CD14-positive monocyte (primary cell): Measurements from ENCODE around the gene ECPAS. TPM values are rescaled to one million over a fixed set of nuclear protein-coding genes. Genes with fewer than 3 reads are reported as not detected.

ENCODE experiments used
- DNase-seq, 3 donors: peaks; one replicate each; pipeline ENCODE4 v3.0.0-alpha.2; 2011 to 2022
- H2AFZ ChIP-seq: 2 replicates; pipeline ENCODE4 v1.6.0; 2012; ENCODE audit warnings: mild to moderate bottlenecking, low read depth, low read length, inconsistent platforms; ENCODE audit not compliant: insufficient read depth, poor library complexity, severe bottlenecking
- H3K27ac ChIP-seq, 2 donors: 1 replicate in 1 of 2; 2 replicates in 1 of 2; pipeline ENCODE4 v1.5.1; 2012 to 2013; ENCODE audit warnings: low read length in 2 of 2, control low read depth in 1 of 2, inconsistent platforms in 1 of 2, low read depth in 1 of 2, mild to moderate bottlenecking in 1 of 2
- H3K27me3 ChIP-seq, 2 donors: one replicate each; pipeline versions ENCODE4 v1.6.0 to v1.6.1; 2011 to 2013; ENCODE audit warnings: low read length in 2 of 2; ENCODE audit not compliant: control insufficient read depth in 2 of 2, insufficient read depth in 2 of 2
- H3K36me3 ChIP-seq, 2 donors: replicated peaks in 1 of 2; 1 replicate in 1 of 2; 2 replicates in 1 of 2; pipeline versions ENCODE4 v1.5.1 to v1.6.1; 2012 to 2013; ENCODE audit warnings: low read length in 2 of 2, control low read depth in 1 of 2, inconsistent platforms in 1 of 2, mild to moderate bottlenecking in 1 of 2; ENCODE audit not compliant: insufficient read depth in 2 of 2, control insufficient read depth in 1 of 2
- H3K4me1 ChIP-seq, 2 donors: 1 replicate in 1 of 2; 2 replicates in 1 of 2; pipeline versions ENCODE4 v1.5.1 to v1.6.1; 2012 to 2013; ENCODE audit warnings: low read length in 2 of 2, control low read depth in 1 of 2, inconsistent platforms in 1 of 2, mild to moderate bottlenecking in 1 of 2, moderate library complexity in 1 of 2; ENCODE audit not compliant: insufficient read depth in 2 of 2, control insufficient read depth in 1 of 2
- H3K4me2 ChIP-seq: replicated peaks from 2 replicates; pipeline ENCODE3; 2012; ENCODE audit warnings: low read length, moderate library complexity, mild to moderate bottlenecking; ENCODE audit not compliant: poor library complexity, severe bottlenecking; ENCODE audit errors: extremely low read depth
- H3K4me3 ChIP-seq, 3 experiments: fragments of 200-600 bp in 1 of 3; sonication (generic) in 1 of 3; replicated peaks in 1 of 3; 1 replicate in 2 of 3; 2 replicates in 1 of 3; pipeline ENCODE4 v1.5.1; 2011 to 2013; ENCODE audit warnings: low read length in 3 of 3, mild to moderate bottlenecking in 3 of 3, control low read depth in 2 of 3, low read depth in 2 of 3, inconsistent platforms in 1 of 3, moderate library complexity in 1 of 3
- H3K79me2 ChIP-seq: 2 replicates; pipeline ENCODE4 v1.6.0; 2012; ENCODE audit warnings: mild to moderate bottlenecking, control low read depth, inconsistent platforms, low read length, moderate library complexity; ENCODE audit not compliant: insufficient read depth
- H3K9ac ChIP-seq: 2 replicates; pipeline ENCODE4 v1.6.0; 2017; ENCODE audit warnings: low read length, mild to moderate bottlenecking; ENCODE audit not compliant: insufficient read depth, poor library complexity, severe bottlenecking
- H3K9me3 ChIP-seq, 2 donors: replicated peaks in 1 of 2; 1 replicate in 1 of 2; 2 replicates in 1 of 2; pipeline versions ENCODE4 v1.5.1 to v1.6.1; 2012 to 2013; ENCODE audit warnings: low read length in 2 of 2, control low read depth in 1 of 2; ENCODE audit not compliant: control insufficient read depth in 1 of 2, insufficient read depth in 1 of 2
- H4K20me1 ChIP-seq: 2 replicates; pipeline ENCODE4 v1.6.0; 2012; ENCODE audit warnings: mild to moderate bottlenecking, low read length, control low read depth, moderate library complexity; ENCODE audit not compliant: insufficient read depth
- H3K27ac Mint-ChIP-seq, 7 donors: one replicate each; pipeline ENCODE4 v1.8.0; 2020; ENCODE audit warnings: mild to moderate bottlenecking in 7 of 7, mixed read lengths in 7 of 7, moderate library complexity in 6 of 7, inconsistent platforms in 2 of 7
- H3K27me3 Mint-ChIP-seq, 3 donors: one replicate each; pipeline ENCODE4 v1.8.0; 2021 to 2022; ENCODE audit warnings: low read depth in 3 of 3, mild to moderate bottlenecking in 3 of 3, mixed read lengths in 3 of 3, moderate library complexity in 3 of 3, inconsistent platforms in 1 of 3
- H3K36me3 Mint-ChIP-seq, 2 donors: one replicate each; pipeline ENCODE4 v1.8.0; 2020; ENCODE audit warnings: mixed read lengths in 2 of 2, inconsistent platforms in 1 of 2, mild to moderate bottlenecking in 1 of 2
- H3K4me1 Mint-ChIP-seq: one replicate; pipeline ENCODE4 v1.8.0; 2020; ENCODE audit warnings: mild to moderate bottlenecking, mixed read lengths
- H3K4me3 Mint-ChIP-seq, 2 donors: one replicate each; pipeline ENCODE4 v1.8.0; 2020; ENCODE audit warnings: mild to moderate bottlenecking in 2 of 2, mixed read lengths in 2 of 2, moderate library complexity in 1 of 2
- H3K9me3 Mint-ChIP-seq, 7 donors: one replicate each; pipeline ENCODE4 v1.8.0; 2020 to 2022; ENCODE audit warnings: mixed read lengths in 7 of 7, mild to moderate bottlenecking in 6 of 7, moderate library complexity in 6 of 7, inconsistent platforms in 2 of 7
- WGBS: methylation state at CpG from one replicate; pipeline ENCODE4 v1.1.5; 2013; ENCODE audit warnings: missing lambda C conversion rate; ENCODE audit not compliant: insufficient coverage; 5-methylcytosine and 5-hydroxymethylcytosine counted together
- intact Hi-C, 2 donors: fragments of 100-400 bp; cut with micrococcal nuclease; formaldehyde crosslinking; loops; one replicate each; pipeline versions ENCODE4 v1.15.0 to v1.15.1; 2023
- polyA plus RNA-seq, 3 donors: library from polyadenylated mRNA; depleted of rRNA in 1 of 3; unstranded in 2 of 3; stranded (reverse) in 1 of 3; fragments of 300-500 nt in 2 of 3; fragments of >200 nt in 1 of 3; fragmentation: Illumina TruSeq in 2 of 3; gene quantifications; 1 replicate in 2 of 3; 2 replicates in 1 of 3; pipeline ENCODE4 v1.2.3, GENCODE V29; 2012 to 2021
- TF ChIP-seq, protein P1 (sequence below): fragments of 200-600 bp; IDR thresholded peaks from one replicate; pipeline ENCODE4 v1.8.0; 2022; ENCODE audit warnings: antibody characterized with exemption, mild to moderate bottlenecking

Gene ECPAS
- polyA plus RNA-seq, 3 donors, result 7.4 to 27.6 (median 15.9) TPM

DNA sequence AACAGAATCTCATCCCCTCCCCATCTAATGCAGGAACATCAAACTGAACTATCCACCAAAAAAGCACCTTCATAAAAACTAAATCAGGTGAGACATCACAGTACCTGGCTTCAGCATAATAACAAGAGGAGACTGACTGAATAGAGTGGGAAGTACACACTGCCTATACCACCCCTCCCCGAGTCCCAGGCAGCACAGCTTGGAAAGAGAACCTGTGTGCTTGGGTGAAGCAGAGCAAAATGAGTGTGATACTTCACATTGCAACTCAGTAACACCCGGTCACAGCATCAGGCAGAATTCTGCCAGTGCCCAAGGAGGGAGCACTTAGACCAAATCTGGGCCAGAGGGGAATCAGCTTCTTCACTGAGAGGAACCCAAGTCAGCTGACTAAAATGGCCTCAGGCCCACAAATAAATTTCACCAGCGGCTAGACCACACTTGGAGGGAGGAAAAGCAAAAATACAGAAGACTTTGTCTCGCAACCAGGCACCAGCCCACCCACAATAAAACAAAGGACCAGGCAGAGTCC lies 84.9 kb downstream of the ECPAS start:
- H3K27ac ChIP-seq, result no peak overlapping the region
- H3K4me2 ChIP-seq, result no peak overlapping the region
- DNase-seq, result no peak
- H3K79me2 ChIP-seq, result no peaks in the 10 kb centered on the region
- H3K4me3 ChIP-seq, result no peak overlapping the region
- no peak overlapping the region for H2AFZ ChIP-seq
- H3K9me3 ChIP-seq, result peaks cover 14 to 25% of the 10 kb centered on the region in 2 donors
- peak overlapping the region in 1 of 7 donors; percentile 63 for H3K27ac Mint-ChIP-seq
- no peak overlapping the region for H3K4me3 Mint-ChIP-seq
- peaks cover 78 to 81% of the 10 kb centered on the region in 2 donors for H3K36me3 Mint-ChIP-seq
- H4K20me1 ChIP-seq, result no peaks in the 10 kb centered on the region
- no peak overlapping the region for H3K9ac ChIP-seq
- TF ChIP-seq, protein P1, sequence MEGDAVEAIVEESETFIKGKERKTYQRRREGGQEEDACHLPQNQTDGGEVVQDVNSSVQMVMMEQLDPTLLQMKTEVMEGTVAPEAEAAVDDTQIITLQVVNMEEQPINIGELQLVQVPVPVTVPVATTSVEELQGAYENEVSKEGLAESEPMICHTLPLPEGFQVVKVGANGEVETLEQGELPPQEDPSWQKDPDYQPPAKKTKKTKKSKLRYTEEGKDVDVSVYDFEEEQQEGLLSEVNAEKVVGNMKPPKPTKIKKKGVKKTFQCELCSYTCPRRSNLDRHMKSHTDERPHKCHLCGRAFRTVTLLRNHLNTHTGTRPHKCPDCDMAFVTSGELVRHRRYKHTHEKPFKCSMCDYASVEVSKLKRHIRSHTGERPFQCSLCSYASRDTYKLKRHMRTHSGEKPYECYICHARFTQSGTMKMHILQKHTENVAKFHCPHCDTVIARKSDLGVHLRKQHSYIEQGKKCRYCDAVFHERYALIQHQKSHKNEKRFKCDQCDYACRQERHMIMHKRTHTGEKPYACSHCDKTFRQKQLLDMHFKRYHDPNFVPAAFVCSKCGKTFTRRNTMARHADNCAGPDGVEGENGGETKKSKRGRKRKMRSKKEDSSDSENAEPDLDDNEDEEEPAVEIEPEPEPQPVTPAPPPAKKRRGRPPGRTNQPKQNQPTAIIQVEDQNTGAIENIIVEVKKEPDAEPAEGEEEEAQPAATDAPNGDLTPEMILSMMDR, result no peak
- peaks cover 0 to 2% (median 0%) of the 10 kb centered on the region in 3 donors for H3K27me3 Mint-ChIP-seq
- intact Hi-C loops, result no loop called here
- WGBS, result 100% methylated on average over 2 of the region's 4 CpGs
- no peaks in the 10 kb centered on the region for H3K4me1 Mint-ChIP-seq
- H3K9me3 Mint-ChIP-seq, result peaks cover 17 to 31% (median 22%) of the 10 kb centered on the region in 7 donors
- H3K27me3 ChIP-seq, result no peaks in the 10 kb centered on the region
- peaks cover 77 to 98% of the 10 kb centered on the region in 2 donors for H3K36me3 ChIP-seq
- no peaks in the 10 kb centered on the region for H3K4me1 ChIP-seq

DNA sequence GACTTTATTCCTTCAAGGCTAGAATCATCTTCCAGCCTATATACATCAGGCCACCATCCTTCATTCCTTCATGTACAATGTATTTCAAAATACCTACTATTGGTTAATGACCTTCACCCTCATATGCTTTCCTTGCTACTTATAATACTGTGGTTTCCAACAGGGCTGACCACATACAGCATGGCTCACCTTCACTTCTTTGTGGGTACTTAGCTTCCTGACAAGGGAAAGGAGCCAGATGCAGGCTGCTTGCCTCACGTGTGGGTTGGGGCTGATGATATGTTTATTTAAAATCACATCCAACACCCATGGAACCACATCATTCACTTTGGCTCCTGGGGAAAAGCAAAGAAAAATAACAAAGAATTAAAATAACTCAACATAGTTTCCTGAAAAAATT lies 90.2 kb downstream of the ECPAS start:
- intact Hi-C loops, result no loop called here
- Mint-ChIP-seq H3K27ac (no peak overlapping the region), H3K4me1 (no peaks in the 10 kb centered on the region), H3K27me3 (peaks cover 0 to 2% (median 0%) of the 10 kb centered on the region in 3 donors), H3K36me3 (peaks cover 25 to 60% of the 10 kb centered on the region in 2 donors), H3K4me3 (no peak overlapping the region), H3K9me3 (no peaks in the 10 kb centered on the region)
- TF ChIP-seq, protein P1, result no peak
- Histone ChIP-seq H3K9me3 (no peaks in the 10 kb centered on the region), H3K4me3 (no peak overlapping the region), H3K36me3 (peaks cover 94 to 100% of the 10 kb centered on the region in 2 donors), H3K4me1 (no peaks in the 10 kb centered on the region), H3K27me3 (no peaks in the 10 kb centered on the region), H4K20me1 (no peaks in the 10 kb centered on the region), H3K4me2 (no peak overlapping the region), H3K79me2 (no peaks in the 10 kb centered on the region), H2AFZ (no peak overlapping the region), H3K9ac (no peak overlapping the region), H3K27ac (no peak overlapping the region)
- no CpG with 5 or more reads among the region's 1 CpG for WGBS
- DNase-seq, result no peak
